GM12874 (cell line): ENCODE data around the gene WDR82.

ENCODE experiments used
- TF ChIP-seq, protein P1 (sequence below): IDR thresholded peaks from 2 replicates; pipeline ENCODE4 v1.5.1; 2011; ENCODE audit warnings: low read depth, mild to moderate bottlenecking, control low read depth, low read length, moderate library complexity; ENCODE audit not compliant: insufficient read depth

Gene WDR82

DNA sequence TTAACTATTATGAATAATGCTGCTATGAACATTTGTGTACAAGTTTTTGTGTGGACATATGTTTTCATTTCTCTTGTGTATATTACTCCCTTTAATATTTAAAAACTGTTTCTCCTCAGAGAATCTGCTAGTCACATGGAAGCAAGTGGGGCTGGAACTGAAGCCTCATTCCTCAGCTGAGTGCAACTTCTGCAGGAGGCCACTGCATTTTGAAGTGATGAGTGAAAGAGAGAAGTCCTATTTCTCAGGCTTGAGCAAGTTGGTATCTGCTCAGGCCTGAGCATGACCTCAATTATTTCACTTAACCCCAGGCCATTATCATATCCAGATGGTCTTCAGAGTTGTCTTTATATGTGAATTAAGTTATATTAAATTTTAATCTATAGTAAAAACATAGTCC, 64.5 kb downstream of the WDR82 start:
- TF ChIP-seq, protein P1, sequence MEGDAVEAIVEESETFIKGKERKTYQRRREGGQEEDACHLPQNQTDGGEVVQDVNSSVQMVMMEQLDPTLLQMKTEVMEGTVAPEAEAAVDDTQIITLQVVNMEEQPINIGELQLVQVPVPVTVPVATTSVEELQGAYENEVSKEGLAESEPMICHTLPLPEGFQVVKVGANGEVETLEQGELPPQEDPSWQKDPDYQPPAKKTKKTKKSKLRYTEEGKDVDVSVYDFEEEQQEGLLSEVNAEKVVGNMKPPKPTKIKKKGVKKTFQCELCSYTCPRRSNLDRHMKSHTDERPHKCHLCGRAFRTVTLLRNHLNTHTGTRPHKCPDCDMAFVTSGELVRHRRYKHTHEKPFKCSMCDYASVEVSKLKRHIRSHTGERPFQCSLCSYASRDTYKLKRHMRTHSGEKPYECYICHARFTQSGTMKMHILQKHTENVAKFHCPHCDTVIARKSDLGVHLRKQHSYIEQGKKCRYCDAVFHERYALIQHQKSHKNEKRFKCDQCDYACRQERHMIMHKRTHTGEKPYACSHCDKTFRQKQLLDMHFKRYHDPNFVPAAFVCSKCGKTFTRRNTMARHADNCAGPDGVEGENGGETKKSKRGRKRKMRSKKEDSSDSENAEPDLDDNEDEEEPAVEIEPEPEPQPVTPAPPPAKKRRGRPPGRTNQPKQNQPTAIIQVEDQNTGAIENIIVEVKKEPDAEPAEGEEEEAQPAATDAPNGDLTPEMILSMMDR: no peak

GRCh38 chr3:52213005-52213404, 65.4 kb downstream of the WDR82 start:
- TF ChIP-seq, protein P1: no peak

DNA sequence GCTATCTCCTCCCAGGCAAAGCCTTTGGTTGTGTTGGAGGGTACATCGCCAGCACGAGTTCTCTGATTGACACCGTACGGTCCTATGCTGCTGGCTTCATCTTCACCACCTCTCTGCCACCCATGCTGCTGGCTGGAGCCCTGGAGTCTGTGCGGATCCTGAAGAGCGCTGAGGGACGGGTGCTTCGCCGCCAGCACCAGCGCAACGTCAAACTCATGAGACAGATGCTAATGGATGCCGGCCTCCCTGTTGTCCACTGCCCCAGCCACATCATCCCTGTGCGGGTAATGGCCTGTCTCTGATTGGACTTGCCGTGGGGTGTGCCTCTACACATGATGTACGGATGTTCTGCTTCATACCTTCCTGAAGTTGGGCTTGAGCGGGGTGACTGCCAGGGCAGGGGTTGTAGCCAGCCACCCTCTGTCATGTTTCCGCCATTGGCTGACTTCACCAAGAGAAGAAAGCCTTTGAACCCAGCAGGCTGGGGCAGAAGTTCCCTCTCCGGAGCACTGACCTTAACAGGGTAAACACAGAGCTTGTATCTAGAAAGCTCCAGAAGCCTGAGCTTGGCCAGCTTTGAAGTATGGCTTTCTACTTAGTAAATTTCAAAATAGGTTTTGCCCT, 67.1 kb downstream of the WDR82 start:
- TF ChIP-seq, protein P1: no peak

GRCh38 chr3:52210550-52211046, 67.9 kb downstream of the WDR82 start:
- TF ChIP-seq, protein P1: no peak

- TF ChIP-seq, protein P1: no peak
Measured at GRCh38 chr3:52210037-52210436, 68.4 kb downstream of the WDR82 start.

DNA sequence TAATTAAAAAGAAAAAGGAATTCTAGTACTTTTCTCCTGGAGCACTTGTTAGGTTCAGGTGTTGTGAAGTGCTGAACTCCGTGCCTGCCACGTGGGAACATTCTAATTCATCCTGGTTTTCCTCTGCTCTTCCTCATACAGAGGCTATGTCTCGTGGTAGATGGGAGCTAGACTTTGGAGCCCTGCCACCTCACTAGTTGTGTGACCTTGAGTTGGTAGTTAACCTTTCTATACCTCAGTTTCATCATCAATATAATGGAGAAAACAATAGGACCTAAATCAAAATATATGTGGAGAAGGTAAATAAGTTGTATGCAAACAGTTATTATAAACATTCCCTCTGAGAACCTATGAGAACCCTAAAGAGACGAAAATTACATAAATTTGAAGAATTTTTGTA, 69.9 kb downstream of the WDR82 start:
- TF ChIP-seq, protein P1: no peak

GRCh38 chr3:52205727-52206372, 72.6 kb downstream of the WDR82 start:
- TF ChIP-seq, protein P1: no peak
